Parathyroid adenoma (tissue), 2 donors: ENCODE measurements around the gene TAF1B.
A peak's percentile ranks its signal among the peaks of the same experiment; 100 is the strongest.

Experiments used
- H2AFZ ChIP-seq: fragments of 300-600 bp; sonication (generic); one replicate; pipeline ENCODE4 v1.7.0; 2017; ENCODE audit warnings: antibody characterized with exemption, mild to moderate bottlenecking
- H3K27ac ChIP-seq: fragments of 300-600 bp; sonication (generic); one replicate; pipeline ENCODE4 v1.7.0; 2017
- H3K27me3 ChIP-seq: fragments of 300-600 bp; sonication (generic); one replicate; pipeline ENCODE4 v1.7.0; 2017; ENCODE audit warnings: low read length; ENCODE audit not compliant: control insufficient read depth, insufficient read depth
- H3K36me3 ChIP-seq: fragments of 300-600 bp; sonication (generic); one replicate; pipeline ENCODE4 v1.7.0; 2017; ENCODE audit warnings: low read length; ENCODE audit not compliant: control insufficient read depth, insufficient read depth
- H3K4me1 ChIP-seq: fragments of 300-600 bp; sonication (generic); one replicate; pipeline ENCODE4 v1.7.0; 2017; ENCODE audit warnings: control low read depth
- H3K4me2 ChIP-seq: fragments of 300-600 bp; sonication (generic); one replicate; pipeline ENCODE4 v1.7.0; 2017; ENCODE audit warnings: low read length
- H3K4me3 ChIP-seq: fragments of 300-600 bp; sonication (generic); one replicate; pipeline ENCODE4 v1.7.0; 2017; ENCODE audit warnings: low read depth, low read length
- H3K79me2 ChIP-seq: fragments of 300-600 bp; sonication (generic); one replicate; pipeline ENCODE4 v1.7.0; 2017; ENCODE audit warnings: control low read depth
- H3K9ac ChIP-seq: fragments of 300-600 bp; sonication (generic); one replicate; pipeline ENCODE4 v1.7.0; 2017; ENCODE audit warnings: mild to moderate bottlenecking
- H3K9me3 ChIP-seq: fragments of 300-600 bp; sonication (generic); one replicate; pipeline ENCODE4 v1.7.0; 2017; ENCODE audit warnings: low read length; ENCODE audit not compliant: control insufficient read depth
- TF ChIP-seq, protein P1 (sequence below): fragments of 300-600 bp; sonication (generic); IDR thresholded peaks from one replicate; pipeline ENCODE4 v1.7.0; 2017; ENCODE audit warnings: antibody characterized with exemption, mild to moderate bottlenecking
- donor health status: primary hyperparathyroidism.

The TAF1B gene

DNA sequence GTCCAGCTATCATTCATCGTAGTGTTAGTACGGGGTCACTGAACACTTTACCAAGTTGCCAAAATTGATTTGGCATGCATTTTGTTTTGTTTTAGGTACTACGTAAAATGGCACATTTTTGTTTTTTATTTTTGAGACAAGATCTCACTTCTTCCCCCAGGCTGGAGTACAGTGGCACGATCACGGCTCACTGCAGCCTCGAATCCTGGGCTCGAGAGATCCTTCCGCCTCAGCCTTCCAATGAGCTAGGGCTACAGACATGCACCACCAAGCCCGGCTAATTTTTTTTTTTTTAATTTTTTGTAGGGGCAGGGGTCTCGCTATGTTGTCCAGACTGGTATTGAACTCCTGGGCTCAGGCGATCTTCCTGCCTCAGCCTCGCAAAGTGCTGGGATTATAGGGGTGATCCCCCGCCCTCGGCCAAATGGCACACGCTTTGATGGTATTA is 786 bp downstream of the TAF1B start:
- Histone ChIP-seq H3K9ac (peak overlapping the region; percentile 37), H3K36me3 (no peaks in the 10 kb centered on the region), H3K4me1 (peaks cover 3% of the 10 kb centered on the region), H3K27ac (peak overlapping the region; percentile 89), H2AFZ (peak overlapping the region; percentile 90), H3K4me3 (peak overlapping the region; percentile 81), H3K4me2 (peak overlapping the region; percentile 97), H3K79me2 (no peaks in the 10 kb centered on the region), H3K9me3 (no peaks in the 10 kb centered on the region), H3K27me3 (no peaks in the 10 kb centered on the region)
- TF ChIP-seq, protein P1, sequence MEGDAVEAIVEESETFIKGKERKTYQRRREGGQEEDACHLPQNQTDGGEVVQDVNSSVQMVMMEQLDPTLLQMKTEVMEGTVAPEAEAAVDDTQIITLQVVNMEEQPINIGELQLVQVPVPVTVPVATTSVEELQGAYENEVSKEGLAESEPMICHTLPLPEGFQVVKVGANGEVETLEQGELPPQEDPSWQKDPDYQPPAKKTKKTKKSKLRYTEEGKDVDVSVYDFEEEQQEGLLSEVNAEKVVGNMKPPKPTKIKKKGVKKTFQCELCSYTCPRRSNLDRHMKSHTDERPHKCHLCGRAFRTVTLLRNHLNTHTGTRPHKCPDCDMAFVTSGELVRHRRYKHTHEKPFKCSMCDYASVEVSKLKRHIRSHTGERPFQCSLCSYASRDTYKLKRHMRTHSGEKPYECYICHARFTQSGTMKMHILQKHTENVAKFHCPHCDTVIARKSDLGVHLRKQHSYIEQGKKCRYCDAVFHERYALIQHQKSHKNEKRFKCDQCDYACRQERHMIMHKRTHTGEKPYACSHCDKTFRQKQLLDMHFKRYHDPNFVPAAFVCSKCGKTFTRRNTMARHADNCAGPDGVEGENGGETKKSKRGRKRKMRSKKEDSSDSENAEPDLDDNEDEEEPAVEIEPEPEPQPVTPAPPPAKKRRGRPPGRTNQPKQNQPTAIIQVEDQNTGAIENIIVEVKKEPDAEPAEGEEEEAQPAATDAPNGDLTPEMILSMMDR, result no peak

DNA sequence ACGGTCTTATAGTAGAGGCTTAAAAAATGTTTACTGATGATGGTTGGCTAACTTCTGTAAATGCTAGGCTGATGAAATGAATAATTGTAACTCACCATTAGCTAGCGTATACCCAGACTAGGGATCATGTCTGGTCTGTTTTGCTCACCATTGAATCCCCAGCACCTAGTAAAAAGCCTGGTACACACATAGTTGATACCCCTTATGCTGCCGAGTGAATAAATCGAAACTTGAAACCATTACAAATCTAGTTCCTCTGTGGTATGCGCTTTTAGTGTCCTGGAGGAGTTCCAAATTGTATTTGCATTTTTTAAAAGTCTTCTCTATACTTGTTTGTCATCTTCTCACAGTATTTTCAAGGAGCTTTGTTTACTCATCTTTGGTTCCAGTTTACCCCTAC is 1.3 kb downstream of the TAF1B start:
- Histone ChIP-seq H2AFZ (no peak overlapping the region), H3K79me2 (no peaks in the 10 kb centered on the region), H3K27me3 (no peaks in the 10 kb centered on the region), H3K4me2 (peak overlapping the region; percentile 97), H3K36me3 (no peaks in the 10 kb centered on the region), H3K4me3 (peak overlapping the region; percentile 81), H3K9me3 (no peaks in the 10 kb centered on the region), H3K27ac (no peak overlapping the region), H3K4me1 (peaks cover 3% of the 10 kb centered on the region), H3K9ac (no peak overlapping the region)
- TF ChIP-seq, protein P1, result no peak

DNA sequence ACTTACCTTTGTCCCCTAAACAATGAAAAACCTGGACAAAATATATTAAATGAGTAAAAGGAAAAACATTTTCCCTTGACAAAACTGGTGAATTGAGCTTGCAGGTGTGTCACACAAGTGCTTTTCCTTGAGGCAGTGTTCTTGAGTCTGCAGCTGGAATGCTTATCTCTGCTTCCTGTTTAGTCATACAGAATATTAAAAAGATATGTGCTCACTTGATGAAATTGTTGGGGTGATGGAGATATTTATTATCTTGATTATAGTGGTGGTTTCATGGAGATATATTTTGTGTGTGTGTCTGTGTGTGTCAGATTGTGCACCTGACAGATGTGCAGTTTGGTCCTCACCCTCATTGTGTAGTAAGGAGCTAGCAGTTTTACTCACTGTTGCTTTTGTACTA is 3.3 kb downstream of the TAF1B start:
- H3K27me3 ChIP-seq, result no peaks in the 10 kb centered on the region
- no peak overlapping the region for H3K9ac ChIP-seq
- no peak overlapping the region for H2AFZ ChIP-seq
- TF ChIP-seq, protein P1, result no peak
- H3K36me3 ChIP-seq, result no peaks in the 10 kb centered on the region
- H3K4me2 ChIP-seq, result no peak overlapping the region
- H3K27ac ChIP-seq, result no peak overlapping the region
- no peaks in the 10 kb centered on the region for H3K79me2 ChIP-seq
- no peaks in the 10 kb centered on the region for H3K9me3 ChIP-seq
- H3K4me1 ChIP-seq, result peaks cover 3% of the 10 kb centered on the region
- no peak overlapping the region for H3K4me3 ChIP-seq

DNA sequence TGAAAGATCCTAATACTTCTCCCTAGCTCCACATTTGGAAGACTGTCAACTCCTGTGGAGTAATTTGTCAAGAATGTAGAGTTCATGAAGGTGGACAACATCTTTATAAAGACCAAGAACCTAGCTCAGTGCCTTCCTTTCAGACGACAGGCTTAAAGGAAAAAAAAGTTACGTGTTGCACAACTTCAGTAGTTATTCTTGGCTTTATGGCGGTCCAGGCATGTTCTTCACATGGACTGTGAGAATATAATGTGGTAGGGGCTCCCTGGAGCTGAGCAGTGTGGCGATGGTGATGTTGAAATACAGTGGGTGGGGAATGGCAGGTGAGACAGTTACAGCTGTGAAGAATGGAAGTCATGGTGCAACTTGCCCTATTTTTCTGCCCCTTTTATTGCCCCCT is 3.9 kb downstream of the TAF1B start:
- H3K4me1 ChIP-seq, result peaks cover 3% of the 10 kb centered on the region
- TF ChIP-seq, protein P1, result no peak
- H3K9me3 ChIP-seq, result no peaks in the 10 kb centered on the region
- no peak overlapping the region for H3K27ac ChIP-seq
- H3K79me2 ChIP-seq, result no peaks in the 10 kb centered on the region
- no peak overlapping the region for H2AFZ ChIP-seq
- H3K4me3 ChIP-seq, result no peak overlapping the region
- H3K27me3 ChIP-seq, result no peaks in the 10 kb centered on the region
- no peaks in the 10 kb centered on the region for H3K36me3 ChIP-seq
- H3K4me2 ChIP-seq, result no peak overlapping the region
- no peak overlapping the region for H3K9ac ChIP-seq

DNA sequence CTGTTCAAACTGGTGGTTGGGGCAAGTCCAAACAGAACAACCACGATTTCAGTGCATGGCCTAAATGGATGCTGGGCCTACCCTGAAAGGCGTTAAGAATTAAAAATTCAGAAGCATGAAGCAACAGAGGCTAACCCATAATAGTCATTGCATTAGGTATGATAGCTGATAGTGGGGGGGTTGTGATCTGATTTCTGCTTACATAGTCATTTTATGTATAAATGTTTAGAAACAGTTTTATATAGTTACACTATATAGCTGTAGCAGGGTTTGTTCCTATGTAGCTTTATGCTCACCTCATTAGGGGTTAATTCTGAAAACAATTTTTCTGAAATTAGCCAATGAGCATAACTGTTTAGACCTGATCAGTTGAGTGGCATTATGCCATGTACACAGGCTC is 9.6 kb downstream of the TAF1B start:
- no peaks in the 10 kb centered on the region for H3K36me3 ChIP-seq
- H3K79me2 ChIP-seq, result no peaks in the 10 kb centered on the region
- H2AFZ ChIP-seq, result no peak overlapping the region
- TF ChIP-seq, protein P1, result no peak
- H3K4me1 ChIP-seq, result no peaks in the 10 kb centered on the region
- H3K9me3 ChIP-seq, result no peaks in the 10 kb centered on the region
- no peak overlapping the region for H3K4me2 ChIP-seq
- no peak overlapping the region for H3K4me3 ChIP-seq
- no peak overlapping the region for H3K27ac ChIP-seq
- no peaks in the 10 kb centered on the region for H3K27me3 ChIP-seq
- no peak overlapping the region for H3K9ac ChIP-seq
